ENCODE data around the gene CYP1B1. TPM values are rescaled to one million over a fixed set of nuclear protein-coding genes. Genes with fewer than 3 reads are reported as not detected.
"Not testable (repeated sequence)": the region's sequence is repeated elsewhere in the genome, so short reads cannot be mapped to it uniquely, and the experiment has no call there.

The CYP1B1 gene
- total and polyA plus RNA-seq, 2 of the 13 experiments (the other 11 are each of a cell fraction or from before 2014, with no cell fraction given) = not detected

DNA sequence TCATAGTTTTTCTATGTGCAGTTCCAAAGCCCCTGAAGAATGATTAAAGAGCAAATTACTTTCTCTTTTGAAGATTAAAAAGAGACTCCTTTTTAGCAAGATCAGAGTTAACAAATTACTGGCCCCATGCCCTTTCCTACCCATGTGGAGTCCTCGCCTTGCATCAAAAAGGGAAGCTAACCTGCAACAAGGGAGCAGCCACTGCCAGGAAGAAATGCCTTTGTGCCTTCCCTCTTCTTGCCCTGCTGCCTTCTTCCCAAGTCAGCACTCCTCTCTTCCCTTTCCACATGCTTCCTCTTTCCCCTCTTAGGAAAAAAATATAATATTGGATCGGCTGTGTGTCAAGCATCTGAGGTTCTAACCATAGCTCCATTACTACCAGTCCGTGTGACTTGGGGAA is 37.1 kb upstream of the CYP1B1 start:
- ATAC-seq (no peak), FAIRE-seq (no peak), DNase-seq (ENCODE audit: low spot score) (no peak)
- H3K4me2 ChIP-seq (ENCODE audit: low read depth, low read length) = no peak overlapping the region
- H4K20me1 ChIP-seq (ENCODE audit: insufficient read depth, low read length) = no peaks in the 10 kb centered on the region
- no TSS peak for BruUV-seq (replicated peaks)
- H3K9me3 ChIP-seq (ENCODE audit: low read length) = no peaks in the 10 kb centered on the region
- TF ChIP-seq, protein P1, sequence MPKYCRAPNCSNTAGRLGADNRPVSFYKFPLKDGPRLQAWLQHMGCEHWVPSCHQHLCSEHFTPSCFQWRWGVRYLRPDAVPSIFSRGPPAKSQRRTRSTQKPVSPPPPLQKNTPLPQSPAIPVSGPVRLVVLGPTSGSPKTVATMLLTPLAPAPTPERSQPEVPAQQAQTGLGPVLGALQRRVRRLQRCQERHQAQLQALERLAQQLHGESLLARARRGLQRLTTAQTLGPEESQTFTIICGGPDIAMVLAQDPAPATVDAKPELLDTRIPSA (CRISPR knock-in tag; IDR thresholded peaks at IDR 0.05; ENCODE audit: borderline replicate concordance) = no peak
- TF ChIP-seq ZNF460 (CRISPR knock-in tag; IDR thresholded peaks at IDR 0.05; ENCODE audit: borderline replicate concordance) (no peak), SUZ12 (IDR thresholded peaks at IDR 0.05; ENCODE audit: low read depth, low read length) (no peak), MXD4 (CRISPR knock-in tag; IDR thresholded peaks at IDR 0.05) (no peak), RFXAP (CRISPR knock-in tag; IDR thresholded peaks at IDR 0.05; ENCODE audit: borderline replicate concordance) (no peak), ZNF12 (CRISPR knock-in tag; IDR thresholded peaks at IDR 0.05) (no peak), ZNF879 (CRISPR knock-in tag; IDR thresholded peaks at IDR 0.05) (no peak)
- TF ChIP-seq, protein P2, sequence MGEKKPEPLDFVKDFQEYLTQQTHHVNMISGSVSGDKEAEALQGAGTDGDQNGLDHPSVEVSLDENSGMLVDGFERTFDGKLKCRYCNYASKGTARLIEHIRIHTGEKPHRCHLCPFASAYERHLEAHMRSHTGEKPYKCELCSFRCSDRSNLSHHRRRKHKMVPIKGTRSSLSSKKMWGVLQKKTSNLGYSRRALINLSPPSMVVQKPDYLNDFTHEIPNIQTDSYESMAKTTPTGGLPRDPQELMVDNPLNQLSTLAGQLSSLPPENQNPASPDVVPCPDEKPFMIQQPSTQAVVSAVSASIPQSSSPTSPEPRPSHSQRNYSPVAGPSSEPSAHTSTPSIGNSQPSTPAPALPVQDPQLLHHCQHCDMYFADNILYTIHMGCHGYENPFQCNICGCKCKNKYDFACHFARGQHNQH (CRISPR knock-in tag; IDR thresholded peaks at IDR 0.05) = no peak
- peaks cover 0 to 8% of the 10 kb centered on the region in 2 experiments; a peak in 1 of 5 replicates for H3K27me3 ChIP-seq (ENCODE audit: control insufficient read depth in 1 of 2, insufficient read depth in 2 of 2, low read length in 2 of 2)
- H3K9ac ChIP-seq (ENCODE audit: insufficient read depth, low read depth, low read length) = no peak overlapping the region
- H3K36me3 ChIP-seq (replicated peaks in 1 of 2; ENCODE audit: control insufficient read depth in 1 of 2, insufficient read depth in 2 of 2, low read length in 2 of 2) = no peaks in the 10 kb centered on the region
- H2AFZ ChIP-seq (ENCODE audit: low read length) = no peak overlapping the region
- no peaks in the 10 kb centered on the region for H3K79me2 ChIP-seq (ENCODE audit: insufficient read depth, low read length)
- peaks cover 10% of the 10 kb centered on the region for H3K4me1 ChIP-seq (ENCODE audit: insufficient read depth, low read length)
- H3K27ac ChIP-seq (ENCODE audit: extremely low read length, insufficient read depth, low read length) = no peak overlapping the region
- 8% methylated on average over 3 of the region's 3 CpGs for WGBS (ENCODE audit: low lambda C conversion rate)
- POLR2A ChIA-PET = no interaction called here
- CTCF ChIA-PET (ENCODE audit: low intra/inter-chr PET ratio, low total read pairs) = no interaction called here
- intact Hi-C loops (cut with micrococcal nuclease; ENCODE audit: unreplicated experiment) = no loop called here
- in situ Hi-C loops (cut with HindIII; ENCODE audit: extremely low pct_ligation_motif_present, low pct_unique_long_range_greater_than_20kb) = no loop called here
- H3K4me3 ChIP-seq (replicated peaks in 1 of 3; ENCODE audit: insufficient read depth in 1 of 3, low read depth in 2 of 3, low read length in 3 of 3) = no peak overlapping the region

DNA sequence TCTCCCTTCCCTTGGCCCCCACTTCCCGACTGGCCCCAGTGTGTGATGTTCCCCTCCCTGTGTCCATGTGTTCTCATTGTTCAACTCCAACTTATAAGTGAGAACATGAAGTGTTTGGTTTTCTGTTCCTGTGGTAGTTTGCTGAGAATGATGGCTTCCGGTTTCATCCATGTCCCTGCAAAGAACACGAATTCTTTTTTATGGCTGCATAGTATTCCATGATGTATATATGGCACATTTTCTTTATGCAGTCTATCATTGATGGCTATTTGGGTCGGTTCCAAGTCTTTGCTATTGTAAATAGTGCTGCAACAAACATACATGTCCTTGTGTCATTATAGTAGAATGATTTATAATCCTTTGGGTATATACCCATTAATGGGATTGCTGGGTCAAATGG is 35.4 kb upstream of the CYP1B1 start:
- H3K79me2 ChIP-seq (ENCODE audit: insufficient read depth, low read length); H3K27ac ChIP-seq (ENCODE audit: extremely low read length, insufficient read depth, low read length); H3K4me1 ChIP-seq (ENCODE audit: insufficient read depth, low read length); H2AFZ ChIP-seq (ENCODE audit: low read length); H4K20me1 ChIP-seq (ENCODE audit: insufficient read depth, low read length); BruUV-seq (replicated peaks); in situ Hi-C loops (cut with HindIII; ENCODE audit: extremely low pct_ligation_motif_present, low pct_unique_long_range_greater_than_20kb); CTCF ChIA-PET (ENCODE audit: low intra/inter-chr PET ratio, low total read pairs); H3K4me2 ChIP-seq (ENCODE audit: low read depth, low read length); H3K9me3 ChIP-seq (ENCODE audit: low read length); intact Hi-C loops (cut with micrococcal nuclease; ENCODE audit: unreplicated experiment); H3K9ac ChIP-seq (ENCODE audit: insufficient read depth, low read depth, low read length); H3K27me3 ChIP-seq (ENCODE audit: control insufficient read depth in 1 of 2, insufficient read depth in 2 of 2, low read length in 2 of 2); FAIRE-seq; ATAC-seq; POLR2A ChIA-PET; H3K36me3 ChIP-seq (replicated peaks in 1 of 2; ENCODE audit: control insufficient read depth in 1 of 2, insufficient read depth in 2 of 2, low read length in 2 of 2); H3K4me3 ChIP-seq (replicated peaks in 1 of 3; ENCODE audit: insufficient read depth in 1 of 3, low read depth in 2 of 3, low read length in 3 of 3); DNase-seq (ENCODE audit: low spot score): not testable (repeated sequence)
- WGBS (ENCODE audit: low lambda C conversion rate) = 26% methylated on average over 4 of the region's 4 CpGs
